ENCODE results near the gene SEMA3C. TPM values are rescaled to one million over a fixed set of nuclear protein-coding genes. Genes with fewer than 3 reads are reported as not detected.
"Not testable (repeated sequence)": the region's sequence is repeated elsewhere in the genome, so short reads cannot be mapped to it uniquely, and the experiment has no call there.

Gene SEMA3C
- total RNA-seq, 1 donor from 2014 or later = 496 TPM

DNA sequence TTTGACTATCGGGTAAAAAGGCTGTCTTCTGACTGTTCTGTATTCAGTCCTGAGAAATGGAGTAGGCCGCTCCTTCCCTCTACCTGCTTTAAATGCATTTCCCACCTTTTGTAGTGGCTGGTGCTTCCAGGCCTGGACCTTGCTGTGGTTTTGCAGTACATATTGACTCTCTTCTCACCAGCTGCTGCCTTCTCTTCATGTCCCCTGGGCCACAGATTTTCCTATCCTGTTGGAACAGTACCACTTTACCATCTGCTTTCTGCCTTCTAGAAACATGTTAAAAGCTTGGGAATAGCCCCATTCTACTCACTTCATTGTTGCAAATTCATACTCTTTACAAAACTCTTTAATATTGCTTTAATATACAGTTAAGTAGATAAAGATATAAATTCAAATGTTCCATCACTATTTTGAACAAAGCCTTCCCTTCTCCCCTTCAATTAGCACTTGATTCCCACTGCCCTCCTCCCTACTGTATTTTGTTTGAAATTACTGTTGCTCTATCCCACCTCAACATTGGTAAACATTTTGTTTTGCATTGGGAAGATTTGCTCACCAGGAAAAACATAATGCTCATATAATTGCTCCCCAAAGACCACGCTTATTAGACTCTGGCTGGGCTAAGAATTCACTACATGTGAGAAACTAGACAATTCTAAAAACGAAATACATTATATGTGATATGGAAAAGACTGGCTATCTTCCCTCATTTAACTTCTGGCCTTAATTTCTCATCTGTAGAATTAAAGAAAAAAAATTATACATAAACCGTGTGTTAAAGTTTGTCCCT is 17.3 kb upstream of the SEMA3C start:
- Mint-ChIP-seq H3K4me3 (no peak overlapping the region), H3K27me3 (ENCODE audit: low read depth) (no peaks in the 10 kb centered on the region), H3K36me3 (no peaks in the 10 kb centered on the region), H3K27ac (no peak overlapping the region), H3K9me3 (no peaks in the 10 kb centered on the region), H3K4me1 (peaks cover 14% of the 10 kb centered on the region)
- DNase-seq (ENCODE audit: low spot score in 2 of 2, unreplicated experiment in 2 of 2) = no peak
- TF ChIP-seq, protein P1, sequence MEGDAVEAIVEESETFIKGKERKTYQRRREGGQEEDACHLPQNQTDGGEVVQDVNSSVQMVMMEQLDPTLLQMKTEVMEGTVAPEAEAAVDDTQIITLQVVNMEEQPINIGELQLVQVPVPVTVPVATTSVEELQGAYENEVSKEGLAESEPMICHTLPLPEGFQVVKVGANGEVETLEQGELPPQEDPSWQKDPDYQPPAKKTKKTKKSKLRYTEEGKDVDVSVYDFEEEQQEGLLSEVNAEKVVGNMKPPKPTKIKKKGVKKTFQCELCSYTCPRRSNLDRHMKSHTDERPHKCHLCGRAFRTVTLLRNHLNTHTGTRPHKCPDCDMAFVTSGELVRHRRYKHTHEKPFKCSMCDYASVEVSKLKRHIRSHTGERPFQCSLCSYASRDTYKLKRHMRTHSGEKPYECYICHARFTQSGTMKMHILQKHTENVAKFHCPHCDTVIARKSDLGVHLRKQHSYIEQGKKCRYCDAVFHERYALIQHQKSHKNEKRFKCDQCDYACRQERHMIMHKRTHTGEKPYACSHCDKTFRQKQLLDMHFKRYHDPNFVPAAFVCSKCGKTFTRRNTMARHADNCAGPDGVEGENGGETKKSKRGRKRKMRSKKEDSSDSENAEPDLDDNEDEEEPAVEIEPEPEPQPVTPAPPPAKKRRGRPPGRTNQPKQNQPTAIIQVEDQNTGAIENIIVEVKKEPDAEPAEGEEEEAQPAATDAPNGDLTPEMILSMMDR (IDR thresholded peaks at IDR 0.05; ENCODE audit: unreplicated experiment) = no peak

DNA sequence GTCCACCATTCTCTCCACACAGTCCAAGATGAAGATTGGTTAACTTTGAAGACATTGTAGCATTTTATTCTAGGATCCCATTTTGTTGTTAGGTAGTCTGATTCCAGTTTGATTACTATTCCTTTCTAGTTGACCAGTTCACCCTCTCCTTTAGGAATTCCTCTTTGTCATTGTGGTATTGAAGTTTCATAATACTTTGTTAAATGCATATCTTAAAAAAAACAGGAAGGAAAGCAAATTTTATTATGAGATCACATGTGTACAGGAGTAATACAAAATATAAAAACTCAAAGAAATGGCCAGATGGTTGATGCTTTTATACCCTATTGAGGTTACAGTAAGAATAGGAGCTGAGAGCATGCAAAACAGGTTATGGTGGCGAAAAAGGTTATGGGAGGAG is 15.5 kb upstream of the SEMA3C start:
- peaks cover 1% of the 10 kb centered on the region for H3K4me1 Mint-ChIP-seq
- H3K27me3 Mint-ChIP-seq (ENCODE audit: low read depth) = no peaks in the 10 kb centered on the region
- peaks cover 6% of the 10 kb centered on the region for H3K9me3 Mint-ChIP-seq
- no peak for DNase-seq (ENCODE audit: low spot score in 2 of 2, unreplicated experiment in 2 of 2)
- no peak overlapping the region for H3K27ac Mint-ChIP-seq
- TF ChIP-seq, protein P1 (IDR thresholded peaks at IDR 0.05; ENCODE audit: unreplicated experiment) = no peak
- peaks cover 2% of the 10 kb centered on the region for H3K36me3 Mint-ChIP-seq
- no peak overlapping the region for H3K4me3 Mint-ChIP-seq

DNA sequence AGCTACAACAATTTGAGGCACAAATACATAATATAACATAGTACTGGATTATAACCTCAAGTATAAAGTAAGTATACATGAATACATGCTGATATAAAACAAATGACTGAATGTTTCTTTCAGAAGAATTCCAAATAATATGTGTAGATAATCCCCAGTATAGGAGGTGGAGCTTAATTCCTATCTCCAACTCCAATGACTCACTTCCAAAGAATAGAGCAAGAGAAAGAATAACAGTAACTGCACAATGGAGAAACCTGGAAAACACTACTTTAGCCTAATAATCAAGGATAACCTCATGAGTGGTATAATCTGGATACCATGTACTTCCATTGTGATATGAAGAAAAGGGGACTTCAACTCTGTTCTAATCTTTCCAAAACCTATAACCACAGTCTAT is 13.7 kb upstream of the SEMA3C start:
- H3K27ac Mint-ChIP-seq = no peak overlapping the region
- no peak for DNase-seq (ENCODE audit: low spot score in 2 of 2, unreplicated experiment in 2 of 2)
- H3K4me1 Mint-ChIP-seq = peaks cover 1% of the 10 kb centered on the region
- TF ChIP-seq, protein P1 (IDR thresholded peaks at IDR 0.05; ENCODE audit: unreplicated experiment) = no peak
- peaks cover 2% of the 10 kb centered on the region for H3K36me3 Mint-ChIP-seq
- no peak overlapping the region for H3K4me3 Mint-ChIP-seq
- H3K9me3 Mint-ChIP-seq = peaks cover 6% of the 10 kb centered on the region
- no peaks in the 10 kb centered on the region for H3K27me3 Mint-ChIP-seq (ENCODE audit: low read depth)

DNA sequence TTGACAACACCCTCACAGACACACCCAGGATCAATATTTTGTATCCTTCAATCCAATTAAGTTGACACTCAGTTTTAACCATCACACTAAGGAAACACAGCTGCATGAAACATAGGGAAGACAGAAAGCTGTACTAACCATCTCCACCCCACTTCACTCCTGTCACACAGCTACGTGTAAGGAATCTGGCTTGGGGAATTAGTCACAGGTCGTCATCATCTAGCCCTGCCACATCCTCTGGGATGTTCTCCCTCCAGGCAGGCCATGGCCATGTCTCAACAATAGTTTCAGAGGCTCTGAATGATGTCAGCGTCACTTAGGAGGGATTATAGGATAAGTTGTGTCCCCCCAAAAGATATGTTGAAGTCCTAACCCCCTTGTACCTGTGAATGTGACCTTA is 10.8 kb upstream of the SEMA3C start:
- TF ChIP-seq, protein P1 (IDR thresholded peaks at IDR 0.05; ENCODE audit: unreplicated experiment) = no peak
- peaks cover 2% of the 10 kb centered on the region for H3K36me3 Mint-ChIP-seq
- no peaks in the 10 kb centered on the region for H3K27me3 Mint-ChIP-seq (ENCODE audit: low read depth)
- peaks cover 9% of the 10 kb centered on the region for H3K9me3 Mint-ChIP-seq
- H3K4me3 Mint-ChIP-seq = no peak overlapping the region
- H3K27ac Mint-ChIP-seq = no peak overlapping the region
- DNase-seq (ENCODE audit: low spot score in 2 of 2, unreplicated experiment in 2 of 2) = no peak
- H3K4me1 Mint-ChIP-seq = peaks cover 4% of the 10 kb centered on the region

DNA sequence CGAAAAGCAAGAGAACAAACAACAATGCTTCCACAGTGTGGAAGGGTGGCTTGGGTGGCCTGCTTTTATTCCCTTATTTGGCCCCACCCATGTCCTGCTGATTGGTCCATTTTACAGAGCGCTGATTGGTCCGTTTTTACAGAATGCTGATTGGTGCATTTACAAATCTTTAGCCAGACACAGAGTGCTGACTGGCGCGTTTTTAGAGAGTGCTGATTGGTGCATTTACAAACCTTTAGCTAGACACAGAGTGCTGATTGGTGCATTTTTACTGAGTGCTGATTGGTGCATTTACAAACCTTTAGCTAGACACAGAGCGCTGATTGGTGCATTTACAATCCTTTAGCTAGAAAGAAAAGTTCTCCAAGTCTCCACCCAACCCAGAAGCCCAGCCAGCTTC is 8.1 kb upstream of the SEMA3C start:
- H3K4me1 Mint-ChIP-seq = peaks cover 26% of the 10 kb centered on the region
- not testable (repeated sequence) for H3K27ac Mint-ChIP-seq; DNase-seq (ENCODE audit: low spot score in 2 of 2, unreplicated experiment in 2 of 2); H3K27me3 Mint-ChIP-seq (ENCODE audit: low read depth); H3K9me3 Mint-ChIP-seq; H3K36me3 Mint-ChIP-seq; H3K4me3 Mint-ChIP-seq

DNA sequence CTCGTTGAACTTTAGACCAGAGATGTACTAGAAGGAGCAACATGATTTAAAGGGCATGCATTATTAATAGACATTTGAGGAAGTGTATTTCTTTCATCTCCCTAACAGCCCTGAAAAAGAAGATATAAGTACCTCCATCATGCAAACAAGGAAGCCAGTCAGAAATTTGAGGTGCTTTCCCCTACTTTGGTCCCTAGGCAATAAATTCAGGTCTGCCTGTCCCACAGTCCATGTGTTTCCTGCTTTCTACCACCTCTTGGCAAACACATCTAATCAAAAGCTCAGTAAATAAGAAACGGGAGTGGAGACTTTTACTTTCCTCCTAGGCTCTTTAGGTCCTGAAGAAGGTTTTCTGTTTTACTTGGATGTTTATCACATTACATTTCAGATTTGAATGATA is 5.2 kb upstream of the SEMA3C start:
- no peak overlapping the region for H3K4me3 Mint-ChIP-seq
- H3K36me3 Mint-ChIP-seq = no peaks in the 10 kb centered on the region
- no peak for DNase-seq (ENCODE audit: low spot score in 2 of 2, unreplicated experiment in 2 of 2)
- H3K4me1 Mint-ChIP-seq = peaks cover 49% of the 10 kb centered on the region
- H3K9me3 Mint-ChIP-seq = peaks cover 3% of the 10 kb centered on the region
- H3K27ac Mint-ChIP-seq = peak overlapping the region; percentile 40
- TF ChIP-seq, protein P1 (IDR thresholded peaks at IDR 0.05; ENCODE audit: unreplicated experiment) = no peak
- no peaks in the 10 kb centered on the region for H3K27me3 Mint-ChIP-seq (ENCODE audit: low read depth)
